Chondrocyte (in vitro differentiated cells): ENCODE measurements around the gene MYO10. TPM values are rescaled to one million over a fixed set of nuclear protein-coding genes. Genes with fewer than 3 reads are reported as not detected.

ENCODE experiments used
- DNase-seq: peaks from one replicate; pipeline ENCODE4 v3.0.0; 2021; ENCODE audit warnings: mixed read lengths, low spot score
- H3K27ac Mint-ChIP-seq: one replicate; pipeline ENCODE4 v1.8.0; 2021; ENCODE audit warnings: mild to moderate bottlenecking, moderate library complexity, mixed read lengths; ENCODE audit not compliant: unreplicated experiment
- H3K27me3 Mint-ChIP-seq: 2 replicates; pipeline ENCODE4 v1.8.0; 2021; ENCODE audit warnings: low read depth, mixed read lengths
- H3K36me3 Mint-ChIP-seq: 2 replicates; pipeline ENCODE4 v1.8.0; 2021; ENCODE audit warnings: low read depth, mixed read lengths
- H3K4me1 Mint-ChIP-seq: 2 replicates; pipeline ENCODE4 v1.8.0; 2021; ENCODE audit warnings: low read depth, mild to moderate bottlenecking, mixed read lengths
- H3K4me3 Mint-ChIP-seq: one replicate; pipeline ENCODE4 v1.8.0; 2021; ENCODE audit warnings: mild to moderate bottlenecking, moderate library complexity, mixed read lengths; ENCODE audit not compliant: unreplicated experiment
- H3K9me3 Mint-ChIP-seq: 2 replicates; pipeline ENCODE4 v1.8.0; 2021; ENCODE audit warnings: low read depth, mixed read lengths
- total RNA-seq: library from RNA; stranded (reverse); gene quantifications from 3 replicates; pipeline ENCODE4 v1.2.1, GENCODE V29; 2021
- TF ChIP-seq, protein P1 (sequence below): fragments of 200-600 bp; sonication (generic); IDR thresholded peaks from 2 replicates; pipeline ENCODE4 v1.5.0; 2021; ENCODE audit warnings: antibody characterized with exemption, mild to moderate bottlenecking, moderate library complexity

MYO10 gene
- total RNA-seq, 1 donor from 2014 or later = 51.9 TPM

DNA sequence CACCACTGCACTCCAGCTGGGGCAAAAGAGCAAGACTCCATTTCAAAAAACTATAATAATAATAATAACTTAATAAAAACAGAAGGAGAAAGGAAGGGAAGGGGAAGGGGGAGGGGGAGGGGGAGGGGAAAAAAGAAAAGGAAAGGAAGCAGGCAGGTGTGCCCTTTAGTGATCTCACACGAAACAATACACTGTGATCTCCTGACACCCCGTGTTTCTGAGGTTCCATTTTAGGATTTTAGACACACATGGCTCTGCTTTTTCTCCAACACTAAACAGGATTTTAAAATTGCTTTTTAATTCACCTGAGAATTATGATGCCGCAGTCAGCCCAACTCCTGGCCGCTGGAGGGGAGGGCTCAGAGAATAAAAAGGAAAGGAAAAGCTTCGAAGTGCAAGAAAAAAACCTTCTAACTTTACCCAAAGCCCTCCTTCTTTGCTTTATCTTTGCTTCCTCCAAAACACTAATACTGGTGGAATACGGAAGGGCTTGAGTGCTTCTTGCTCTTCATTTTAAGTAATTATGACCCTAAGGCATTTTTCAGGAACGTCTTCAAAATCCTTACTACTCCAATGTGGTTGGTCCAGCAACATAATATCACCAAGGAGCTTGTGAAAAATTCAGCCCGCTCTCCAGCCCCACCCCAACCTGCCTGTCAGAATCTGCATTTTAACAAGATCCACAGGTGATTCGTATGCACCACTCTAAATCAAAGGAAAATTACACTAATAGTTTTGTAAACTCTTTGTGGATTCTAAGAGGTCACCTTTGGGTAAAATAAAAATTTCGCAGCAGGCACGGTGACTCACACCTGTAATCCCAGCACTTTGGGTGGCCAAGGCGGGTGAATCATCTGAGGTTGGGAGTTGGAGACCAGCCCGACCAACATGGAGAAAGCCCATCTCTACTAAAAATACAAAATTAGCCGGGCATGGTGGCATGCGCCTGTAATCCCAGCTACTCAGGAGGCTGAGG is 66.0 kb downstream of the MYO10 start:
- peaks cover 64% of the 10 kb centered on the region for H3K4me1 Mint-ChIP-seq

DNA sequence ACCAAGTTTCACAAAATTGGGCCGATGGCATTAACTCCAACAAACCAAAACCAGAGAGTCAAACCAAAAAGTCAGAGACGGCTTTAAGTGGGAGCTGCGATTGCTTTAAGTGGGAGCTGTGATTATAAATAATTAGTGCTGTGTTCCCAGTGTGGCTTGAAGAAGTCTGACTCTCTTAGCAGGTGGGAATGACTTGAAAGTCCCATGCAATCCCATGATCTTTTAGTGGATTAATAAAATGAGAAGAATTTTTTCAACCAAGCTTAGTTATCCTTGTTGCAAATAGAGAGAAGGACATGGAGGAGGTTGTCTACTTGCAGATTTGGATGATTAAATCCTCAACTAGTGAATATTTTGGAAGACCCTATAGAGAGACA is 68.5 kb downstream of the MYO10 start:
- H3K27ac Mint-ChIP-seq = peak overlapping the region; percentile 99
- TF ChIP-seq, protein P1, sequence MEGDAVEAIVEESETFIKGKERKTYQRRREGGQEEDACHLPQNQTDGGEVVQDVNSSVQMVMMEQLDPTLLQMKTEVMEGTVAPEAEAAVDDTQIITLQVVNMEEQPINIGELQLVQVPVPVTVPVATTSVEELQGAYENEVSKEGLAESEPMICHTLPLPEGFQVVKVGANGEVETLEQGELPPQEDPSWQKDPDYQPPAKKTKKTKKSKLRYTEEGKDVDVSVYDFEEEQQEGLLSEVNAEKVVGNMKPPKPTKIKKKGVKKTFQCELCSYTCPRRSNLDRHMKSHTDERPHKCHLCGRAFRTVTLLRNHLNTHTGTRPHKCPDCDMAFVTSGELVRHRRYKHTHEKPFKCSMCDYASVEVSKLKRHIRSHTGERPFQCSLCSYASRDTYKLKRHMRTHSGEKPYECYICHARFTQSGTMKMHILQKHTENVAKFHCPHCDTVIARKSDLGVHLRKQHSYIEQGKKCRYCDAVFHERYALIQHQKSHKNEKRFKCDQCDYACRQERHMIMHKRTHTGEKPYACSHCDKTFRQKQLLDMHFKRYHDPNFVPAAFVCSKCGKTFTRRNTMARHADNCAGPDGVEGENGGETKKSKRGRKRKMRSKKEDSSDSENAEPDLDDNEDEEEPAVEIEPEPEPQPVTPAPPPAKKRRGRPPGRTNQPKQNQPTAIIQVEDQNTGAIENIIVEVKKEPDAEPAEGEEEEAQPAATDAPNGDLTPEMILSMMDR = no peak
- DNase-seq = no peak
- H3K36me3 Mint-ChIP-seq = peaks cover 4% of the 10 kb centered on the region
- no peak overlapping the region for H3K4me3 Mint-ChIP-seq
- H3K9me3 Mint-ChIP-seq = no peaks in the 10 kb centered on the region
- no peaks in the 10 kb centered on the region for H3K27me3 Mint-ChIP-seq
- H3K4me1 Mint-ChIP-seq = peaks cover 84% of the 10 kb centered on the region

More for the DNA sequence above, 66.0 kb downstream of the MYO10 start:
- no peaks in the 10 kb centered on the region for H3K27me3 Mint-ChIP-seq
- H3K4me3 Mint-ChIP-seq = no peak overlapping the region
- TF ChIP-seq, protein P1 = no peak
- H3K36me3 Mint-ChIP-seq = peaks cover 18% of the 10 kb centered on the region
- H3K9me3 Mint-ChIP-seq = no peaks in the 10 kb centered on the region
- peak overlapping the region; percentile 17 for H3K27ac Mint-ChIP-seq
- no peak for DNase-seq

DNA sequence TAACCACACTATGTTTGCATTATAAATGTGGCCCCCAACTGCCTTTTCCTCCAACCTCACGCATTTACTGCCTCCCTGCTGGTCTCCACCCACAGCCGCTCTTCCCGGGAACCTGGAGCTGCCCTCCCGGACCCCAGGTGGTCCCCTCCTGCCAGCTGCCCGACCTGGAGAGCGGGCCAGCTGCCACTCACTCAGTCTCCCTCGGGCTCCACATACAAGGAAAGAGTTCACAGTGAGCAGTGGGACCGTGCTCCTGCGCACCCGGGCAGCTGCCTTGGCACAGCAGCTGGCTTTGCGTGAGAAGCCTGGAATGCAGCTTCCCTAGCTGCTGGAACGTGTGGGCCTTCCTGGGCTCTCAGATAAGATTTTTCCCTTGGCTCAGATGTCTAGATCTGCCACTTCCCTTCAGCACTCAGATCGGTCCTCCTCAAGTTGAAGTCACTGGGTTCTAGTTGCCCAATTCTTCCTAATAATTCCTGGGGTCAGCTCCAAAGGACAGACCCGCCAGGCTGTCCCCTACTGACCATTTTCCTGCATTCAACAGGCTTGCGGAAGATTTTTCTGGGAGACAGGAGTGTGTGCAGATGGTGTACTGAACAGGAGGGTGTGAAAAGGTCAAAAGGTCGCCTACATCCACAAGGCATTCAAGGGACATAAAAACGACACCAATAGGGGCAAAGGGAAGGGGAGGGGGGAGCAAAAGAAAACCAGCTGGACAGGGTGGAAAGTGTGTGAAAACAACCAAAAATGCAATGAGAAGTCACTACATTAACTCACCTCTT is 69.1 kb downstream of the MYO10 start:
- H3K27ac Mint-ChIP-seq = peak overlapping the region; percentile 99
- DNase-seq = no peak
- TF ChIP-seq, protein P1 = peak; percentile 18
- H3K4me3 Mint-ChIP-seq = peak overlapping the region; percentile 59
- no peaks in the 10 kb centered on the region for H3K9me3 Mint-ChIP-seq
- H3K36me3 Mint-ChIP-seq = peaks cover 4% of the 10 kb centered on the region
- peaks cover 84% of the 10 kb centered on the region for H3K4me1 Mint-ChIP-seq
- no peaks in the 10 kb centered on the region for H3K27me3 Mint-ChIP-seq

DNA sequence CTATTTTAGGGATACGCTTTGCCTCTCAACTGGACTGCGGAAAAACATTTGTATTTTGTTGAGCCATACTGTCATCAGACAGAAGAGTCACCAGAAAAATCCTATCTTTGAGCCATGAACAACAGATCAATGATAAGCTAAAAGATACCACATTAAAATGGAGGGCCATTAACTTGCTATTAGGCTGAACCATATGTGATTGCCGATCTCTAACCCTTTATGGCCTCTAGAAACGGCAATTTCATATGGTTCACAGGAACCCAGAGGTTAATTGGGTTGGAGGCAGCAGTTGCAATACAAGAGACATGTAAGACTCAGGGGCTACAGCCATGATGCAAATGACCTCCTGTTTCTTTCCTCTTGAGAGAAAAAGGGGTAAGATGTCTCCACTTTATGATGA is 69.8 kb downstream of the MYO10 start:
- H3K27me3 Mint-ChIP-seq = no peaks in the 10 kb centered on the region
- peak overlapping the region; percentile 99 for H3K27ac Mint-ChIP-seq
- TF ChIP-seq, protein P1 = no peak
- H3K4me3 Mint-ChIP-seq = no peak overlapping the region
- peaks cover 80% of the 10 kb centered on the region for H3K4me1 Mint-ChIP-seq
- no peaks in the 10 kb centered on the region for H3K9me3 Mint-ChIP-seq
- peaks cover 3% of the 10 kb centered on the region for H3K36me3 Mint-ChIP-seq
- DNase-seq = no peak

DNA sequence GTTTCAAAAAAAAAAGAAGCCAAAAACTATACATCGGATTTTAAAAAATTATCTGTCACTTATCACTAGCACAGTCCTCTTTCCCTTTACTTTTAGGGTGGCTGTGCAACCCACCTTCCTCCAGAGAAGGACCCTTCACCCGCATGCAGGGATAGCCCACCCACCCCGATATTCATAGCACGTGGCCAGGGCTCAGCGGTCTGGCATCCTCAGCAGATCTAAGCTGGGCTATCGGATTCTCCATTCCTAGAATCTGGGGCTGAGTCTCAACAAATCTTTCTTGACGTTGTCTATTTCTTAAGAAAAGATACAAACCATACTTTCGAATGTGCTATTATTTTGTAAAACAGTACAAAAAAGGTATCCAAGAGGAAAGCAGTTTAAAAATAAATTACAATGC is 70.9 kb downstream of the MYO10 start:
- peak overlapping the region; percentile 9 for H3K4me3 Mint-ChIP-seq
- TF ChIP-seq, protein P1 = no peak
- no peaks in the 10 kb centered on the region for H3K9me3 Mint-ChIP-seq
- H3K27ac Mint-ChIP-seq = peak overlapping the region; percentile 94
- DNase-seq = no peak
- no peaks in the 10 kb centered on the region for H3K27me3 Mint-ChIP-seq
- peaks cover 1% of the 10 kb centered on the region for H3K36me3 Mint-ChIP-seq
- H3K4me1 Mint-ChIP-seq = peaks cover 71% of the 10 kb centered on the region
